NCI-H446 treated with DMSO at 0.1 percent for 48 hours (cell line): ENCODE results near the gene FAM98C.
"Not testable (repeated sequence)": the region's sequence is repeated elsewhere in the genome, so short reads cannot be mapped to it uniquely, and the experiment has no call there.

Experiments used
- DNase-seq: peaks from one replicate; lab custom pipeline; 2025; lab: John Stamatoyannopoulos, UW

Gene FAM98C

GRCh38 chr19:38402967-38403674 is at the start of gene FAM98C:
Gene FAM98C (plus strand): TSS chr19:38403093. CDS start chr19:38403154, 61 bp downstream.
- DNase-seq: peak; percentile 95

GRCh38 chr19:38355728-38356725 is 46.9 kb upstream of the FAM98C start:
- no peak for DNase-seq

GRCh38 chr19:38358071-38358470 is 44.8 kb upstream of the FAM98C start:
- DNase-seq: no peak

- DNase-seq: no peak
These were observed 43.5 kb upstream of the FAM98C start for GRCh38 chr19:38359242-38360021.

- DNase-seq: no peak
These were observed 42.5 kb upstream of the FAM98C start for GRCh38 chr19:38360351-38360750.

- no peak for DNase-seq
These were observed 41.9 kb upstream of the FAM98C start for GRCh38 chr19:38360839-38361631.

- DNase-seq: peak; percentile 52
These were observed 41.2 kb upstream of the FAM98C start for GRCh38 chr19:38361633-38362075.

GRCh38 chr19:38362076-38362945 is 40.6 kb upstream of the FAM98C start:
- DNase-seq: peak; percentile 20

GRCh38 chr19:38362946-38363688 is 39.8 kb upstream of the FAM98C start:
- not testable (repeated sequence) for DNase-seq

GRCh38 chr19:38367041-38367440 is 35.9 kb upstream of the FAM98C start:
- DNase-seq: no peak

- no peak for DNase-seq
These were observed 33.3 kb upstream of the FAM98C start for GRCh38 chr19:38369584-38369983.

GRCh38 chr19:38370299-38370698 is 32.6 kb upstream of the FAM98C start:
- peak; percentile 16 for DNase-seq

- DNase-seq: no peak
These were observed 31.8 kb upstream of the FAM98C start for GRCh38 chr19:38371081-38371480.

- no peak for DNase-seq
These were observed 29.0 kb upstream of the FAM98C start for GRCh38 chr19:38373907-38374331.

GRCh38 chr19:38374332-38375097 is 28.4 kb upstream of the FAM98C start, which contains the start of gene PSMD8:
Gene PSMD8 (plus strand): TSS chr19:38374571. CDS start chr19:38374602, 31 bp downstream.
- peak; percentile 98 for DNase-seq

GRCh38 chr19:38375098-38375493 is 27.8 kb upstream of the FAM98C start:
- no peak for DNase-seq

GRCh38 chr19:38375748-38376147 is 27.1 kb upstream of the FAM98C start:
- DNase-seq: no peak

GRCh38 chr19:38376576-38376975 is 26.3 kb upstream of the FAM98C start:
- DNase-seq: no peak

GRCh38 chr19:38377052-38377451 is 25.8 kb upstream of the FAM98C start:
- no peak for DNase-seq
